GM18909 (cell line): ENCODE results near the gene PLEKHG1.

ENCODE experiments used
- ATAC-seq: cut with Tn5 transposase; IDR thresholded peaks from one replicate; pipeline ENCODE4 v1.9.1; 2021; ENCODE audit warnings: mild to moderate bottlenecking; ENCODE audit not compliant: unreplicated experiment, poor library complexity

Gene PLEKHG1

GRCh38 chr6:150617496-150618460 is 18.1 kb downstream of the PLEKHG1 start:
- no peak for ATAC-seq

GRCh38 chr6:150619275-150619674 is 19.6 kb downstream of the PLEKHG1 start:
- no peak for ATAC-seq

GRCh38 chr6:150620244-150620643 is 20.6 kb downstream of the PLEKHG1 start:
- ATAC-seq = no peak

GRCh38 chr6:150620763-150621162 is 21.1 kb downstream of the PLEKHG1 start:
- ATAC-seq = no peak

GRCh38 chr6:150622476-150622875 is 22.8 kb downstream of the PLEKHG1 start:
- ATAC-seq = peak; percentile 0

- peak; percentile 99 for ATAC-seq
Measured at GRCh38 chr6:150622941-150623874, 23.5 kb downstream of the PLEKHG1 start.

- no peak for ATAC-seq
Measured at GRCh38 chr6:150624191-150624590, 24.5 kb downstream of the PLEKHG1 start.

- no peak for ATAC-seq
Measured at GRCh38 chr6:150625927-150626326, 26.2 kb downstream of the PLEKHG1 start.

GRCh38 chr6:150627154-150627553 is 27.5 kb downstream of the PLEKHG1 start:
- no peak for ATAC-seq

GRCh38 chr6:150627585-150628025 is 27.9 kb downstream of the PLEKHG1 start:
- no peak for ATAC-seq

- no peak for ATAC-seq
Measured at GRCh38 chr6:150628908-150629307, 29.2 kb downstream of the PLEKHG1 start.

- ATAC-seq = peak; percentile 52
Measured at GRCh38 chr6:150631283-150631983, 31.7 kb downstream of the PLEKHG1 start.

- ATAC-seq = no peak
Measured at GRCh38 chr6:150631984-150632642, 32.4 kb downstream of the PLEKHG1 start.

GRCh38 chr6:150632785-150633485 is 33.2 kb downstream of the PLEKHG1 start:
- peak; percentile 53 for ATAC-seq

- ATAC-seq = peak; percentile 27
Measured at GRCh38 chr6:150633486-150633834, 33.8 kb downstream of the PLEKHG1 start.

GRCh38 chr6:150634176-150634963 is 34.7 kb downstream of the PLEKHG1 start:
- no peak for ATAC-seq

GRCh38 chr6:150634964-150635292 is 35.2 kb downstream of the PLEKHG1 start:
- ATAC-seq = no peak

GRCh38 chr6:150635906-150636514 is 36.3 kb downstream of the PLEKHG1 start:
- ATAC-seq = no peak
